Pancreas (tissue), 10 donors: Measurements from ENCODE around the gene ATXN1. TPM values are rescaled to one million over a fixed set of nuclear protein-coding genes. Genes with fewer than 3 reads are reported as not detected.
A peak's percentile ranks its signal among the peaks of the same experiment; 100 is the strongest.

Experiments
- ATAC-seq, 4 donors: fragments of 200-7000 bp; cut with Tn5 transposase; one replicate each; pipeline versions ENCODE4 v1.8.0 to v1.9.1; 2020; ENCODE audit warnings: mild to moderate bottlenecking in 4 of 4, moderate library complexity in 4 of 4
- DNase-seq, 6 donors: peaks; one replicate each; pipeline ENCODE4 v3.0.0-alpha.2; 2020
- FAIRE-seq: peaks from 2 replicates; lab custom pipeline; 2012; peaks lifted over from hg19 to GRCh38; lab: Jason Lieb, UNC
- H3K27ac ChIP-seq, 4 donors: fragments of 200-600 bp; sonication (generic); 1 replicate in 3 of 4; 2 replicates in 1 of 4; pipeline versions ENCODE4 v1.5.0 to v1.8.0; 2020
- H3K27me3 ChIP-seq, 4 donors: fragments of 200-600 bp; one replicate each; pipeline ENCODE4 v1.8.0; 2021
- H3K36me3 ChIP-seq, 3 donors: fragments of 200-600 bp; sonication (generic) in 1 of 3; one replicate each; pipeline versions ENCODE4 v1.5.0 to v1.8.0; 2020 to 2021
- H3K4me1 ChIP-seq, 3 donors: fragments of 200-600 bp; one replicate each; pipeline ENCODE4 v1.8.0; 2021
- H3K4me3 ChIP-seq, 4 donors: fragments of 200-600 bp; sonication (generic) in 2 of 4; one replicate each; pipeline versions ENCODE4 v1.5.0 to v1.8.0; 2020 to 2021
- H3K9me3 ChIP-seq, 4 donors: fragments of 200-600 bp; one replicate each; pipeline ENCODE4 v1.8.0; 2021
- WGBS, 2 donors: extraction: QIAGEN DNeasy Blood & Tissue Kit; methylation state at CpG; one replicate each; pipeline ENCODE4 v1.1.7; 2013; 5-methylcytosine and 5-hydroxymethylcytosine counted together
- intact Hi-C, 3 donors: fragments of 100-400 bp; cut with DNase I; formaldehyde crosslinking; loops; one replicate each; pipeline versions ENCODE4 v1.11.1 to v1.14.2; 2022
- polyA plus RNA-seq, 2 donors: library from polyadenylated mRNA; stranded (reverse); fragments of 200-250 nt; gene quantifications; one replicate each; pipeline ENCODE4 v1.2.3, GENCODE V29; 2013
- total RNA-seq, 6 donors: library from RNA; stranded (reverse); fragmentation: NEBNext Ultra II Directional in 4 of 6; extraction: Animal tissue kit (Norgen Biotek cat#: 25700) in 4 of 6; gene quantifications; one replicate each; pipeline versions ENCODE4 v1.2.1 to v1.2.4, GENCODE V29; 2021 to 2023
- TF ChIP-seq, protein P1 (sequence below), 4 donors: fragments of 200-600 bp; sonication (generic) in 3 of 4; IDR thresholded peaks; one replicate each; pipeline versions ENCODE4 v1.5.0 to v1.8.0; 2021; ENCODE audit warnings: antibody characterized with exemption in 4 of 4
- donor health status: healthy with polysubstance abuse.
- donor health status: DM: no; HTN: no; CAD: no; lungs with moderate emphysema.
- donor health status: DM: no; HTN: no; CAD: no.
- donor health status: control.
- donor health status: control.
- donor health status: Bipolar disorder and iron deficiency.
- donor health status: DM: yes; HTN: yes; CAD: no.
- donor health status: DM: no; HTN: no; CAD: no.
- donor health status: DM: no; HTN: no; CAD: no.
- donor health status: DM: yes; HTN: yes; CAD: no.

The ATXN1 gene
- total and polyA plus RNA-seq, 8 donors = 4.9 to 38.6 (median 20.5) TPM

DNA sequence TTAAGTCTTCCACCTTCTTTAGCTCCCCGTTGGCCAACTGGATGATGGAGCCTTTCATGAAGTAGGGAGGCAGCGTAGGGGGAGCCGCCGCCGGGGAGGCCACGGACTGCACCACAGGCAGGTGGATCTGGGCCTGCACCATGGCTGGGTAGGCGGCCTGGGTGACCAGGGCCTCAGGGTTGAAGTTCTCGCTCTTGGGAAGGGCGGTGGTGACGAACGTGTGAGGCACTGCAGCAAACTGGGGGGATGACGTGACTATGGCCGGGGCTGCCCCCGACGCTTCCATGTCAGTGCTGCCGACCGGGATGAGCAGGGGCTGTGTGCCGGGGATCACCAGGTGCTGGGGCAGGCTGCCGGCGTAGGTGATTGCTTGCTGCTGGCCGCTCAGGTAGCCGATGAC lies 434.7 kb downstream of the ATXN1 start:
- FAIRE-seq = no peak
- DNase-seq = no peak
- intact Hi-C loops = loop anchor here in 1 of 3 donors (10.0 kb wide), 1 partner anchor 758 kb away; no protein-coding TSS in a partner anchor
- WGBS, 2 donors = 94 to 96% methylated on average over 22 of the region's 22 CpGs
- no peaks in the 10 kb centered on the region for H3K9me3 ChIP-seq
- TF ChIP-seq, protein P1, sequence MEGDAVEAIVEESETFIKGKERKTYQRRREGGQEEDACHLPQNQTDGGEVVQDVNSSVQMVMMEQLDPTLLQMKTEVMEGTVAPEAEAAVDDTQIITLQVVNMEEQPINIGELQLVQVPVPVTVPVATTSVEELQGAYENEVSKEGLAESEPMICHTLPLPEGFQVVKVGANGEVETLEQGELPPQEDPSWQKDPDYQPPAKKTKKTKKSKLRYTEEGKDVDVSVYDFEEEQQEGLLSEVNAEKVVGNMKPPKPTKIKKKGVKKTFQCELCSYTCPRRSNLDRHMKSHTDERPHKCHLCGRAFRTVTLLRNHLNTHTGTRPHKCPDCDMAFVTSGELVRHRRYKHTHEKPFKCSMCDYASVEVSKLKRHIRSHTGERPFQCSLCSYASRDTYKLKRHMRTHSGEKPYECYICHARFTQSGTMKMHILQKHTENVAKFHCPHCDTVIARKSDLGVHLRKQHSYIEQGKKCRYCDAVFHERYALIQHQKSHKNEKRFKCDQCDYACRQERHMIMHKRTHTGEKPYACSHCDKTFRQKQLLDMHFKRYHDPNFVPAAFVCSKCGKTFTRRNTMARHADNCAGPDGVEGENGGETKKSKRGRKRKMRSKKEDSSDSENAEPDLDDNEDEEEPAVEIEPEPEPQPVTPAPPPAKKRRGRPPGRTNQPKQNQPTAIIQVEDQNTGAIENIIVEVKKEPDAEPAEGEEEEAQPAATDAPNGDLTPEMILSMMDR (IDR thresholded peaks at IDR 0.05) = no peak
- H3K36me3 ChIP-seq = peaks cover 0 to 15% (median 4%) of the 10 kb centered on the region in 3 donors
- no peak for ATAC-seq
- H3K27ac ChIP-seq = no peak overlapping the region
- H3K4me3 ChIP-seq = no peak overlapping the region
- no peaks in the 10 kb centered on the region for H3K27me3 ChIP-seq
- H3K4me1 ChIP-seq = peaks cover 0 to under 1% (median 0%) of the 10 kb centered on the region in 3 donors

- Histone ChIP-seq H3K9me3 (no peaks in the 10 kb centered on the region), H3K4me1 (peaks cover 0 to 14% (median under 1%) of the 10 kb centered on the region in 3 donors), H3K27me3 (no peaks in the 10 kb centered on the region), H3K4me3 (no peak overlapping the region), H3K36me3 (peaks cover 0 to 15% (median 4%) of the 10 kb centered on the region in 3 donors), H3K27ac (no peak overlapping the region)
- TF ChIP-seq, protein P1 (IDR thresholded peaks at IDR 0.05) = no peak
- ATAC-seq (no peak), FAIRE-seq (no peak), DNase-seq (no peak)
- whole genome bisulfite sequencing, 2 donors = 91 to 97% methylated on average over 7 of the region's 7 CpGs
- intact Hi-C loops = loop anchor here in 1 of 3 donors (10.0 kb wide), 1 partner anchor 760 kb away; no protein-coding TSS in a partner anchor
Measured at GRCh38 chr6:16324606-16325225, 436.5 kb downstream of the ATXN1 start.

DNA sequence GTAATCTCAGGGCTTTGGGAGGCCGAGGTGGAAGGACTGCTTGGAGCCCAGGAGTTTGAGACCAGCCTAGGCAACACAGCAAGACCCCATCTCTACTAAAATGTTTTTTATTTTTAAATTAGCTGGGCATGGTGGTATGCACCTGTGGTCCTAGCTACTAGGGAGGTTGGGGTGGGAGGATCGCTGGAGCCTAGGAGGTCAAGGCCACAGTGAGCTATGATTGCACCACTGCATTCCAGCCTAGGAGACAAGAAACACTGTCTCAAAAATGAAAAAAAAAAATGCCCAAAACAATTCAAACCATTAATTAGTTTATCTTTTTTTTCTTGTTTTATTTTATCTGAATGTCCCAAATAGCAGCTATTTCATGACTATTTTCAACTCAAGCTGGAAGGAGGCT lies 437.1 kb downstream of the ATXN1 start:
- no peaks in the 10 kb centered on the region for H3K9me3 ChIP-seq
- WGBS, 2 donors = 92 to 96% methylated on average over 2 of the region's 2 CpGs
- ATAC-seq = no peak
- no peak for DNase-seq
- H3K4me1 ChIP-seq = peaks cover 0 to 14% (median 4%) of the 10 kb centered on the region in 3 donors
- H3K27ac ChIP-seq = no peak overlapping the region
- H3K36me3 ChIP-seq = peaks cover 0 to 15% (median 4%) of the 10 kb centered on the region in 3 donors
- intact Hi-C loops = loop anchor here in 1 of 3 donors (10.0 kb wide), 1 partner anchor 761 kb away; no protein-coding TSS in a partner anchor
- H3K27me3 ChIP-seq = no peaks in the 10 kb centered on the region
- no peak overlapping the region for H3K4me3 ChIP-seq
- TF ChIP-seq, protein P1 (IDR thresholded peaks at IDR 0.05) = no peak
- no peak for FAIRE-seq

DNA sequence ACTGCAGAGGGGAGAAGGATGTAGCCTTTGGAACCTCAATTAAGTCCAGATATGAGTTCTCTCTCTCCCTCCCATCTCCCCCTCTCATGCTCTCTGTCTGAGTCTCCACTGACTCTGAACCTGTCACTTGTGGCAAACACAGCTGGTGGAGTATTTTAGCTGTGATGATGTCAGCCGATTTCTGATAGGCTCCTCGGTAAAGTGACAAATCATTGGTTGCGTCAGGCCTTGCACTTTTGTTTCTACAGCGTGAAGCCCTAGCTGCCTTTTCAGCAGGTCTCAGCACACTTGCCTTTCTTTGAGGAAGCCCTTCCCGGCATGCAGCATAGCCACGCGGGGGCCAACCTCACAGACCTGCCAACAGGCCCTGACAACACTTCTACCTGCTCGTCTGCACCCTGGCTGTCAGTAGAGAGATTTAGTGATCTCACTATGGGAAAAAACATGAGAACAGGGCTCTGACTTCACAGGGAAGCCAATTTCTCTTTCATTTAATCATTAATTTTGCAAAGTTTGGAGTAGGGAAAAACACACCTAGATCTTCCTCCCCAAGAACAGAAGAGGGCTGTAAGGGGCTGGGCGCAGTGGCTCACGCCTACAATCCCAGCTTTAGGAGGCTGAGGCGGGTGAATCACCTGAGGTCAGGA lies 438.5 kb downstream of the ATXN1 start:
- DNase-seq (peak in 3 of 6 donors; percentile 29 to 43 (median 39)), ATAC-seq (peak; percentile 42 to 74 (median 69)), FAIRE-seq (no peak)
- Histone ChIP-seq H3K9me3 (no peaks in the 10 kb centered on the region), H3K4me1 (peaks cover 0 to 14% (median 4%) of the 10 kb centered on the region in 3 donors), H3K4me3 (no peak overlapping the region), H3K27me3 (no peaks in the 10 kb centered on the region), H3K36me3 (peaks cover 0 to 11% (median 4%) of the 10 kb centered on the region in 3 donors), H3K27ac (peak overlapping the region; percentile 22 to 70 (median 46))
- TF ChIP-seq, protein P1 (IDR thresholded peaks at IDR 0.05) = no peak
- 62 to 66% methylated on average over 11 of the region's 11 CpGs for WGBS, 2 donors
- intact Hi-C loops = loop anchor here in 1 of 3 donors (10.0 kb wide), 1 partner anchor 762 kb away; no protein-coding TSS in a partner anchor
